Measurements from ENCODE around the gene ADGRG1. TPM values are rescaled to one million over a fixed set of nuclear protein-coding genes. Genes with fewer than 3 reads are reported as not detected.
"Not testable (repeated sequence)": the region's sequence is repeated elsewhere in the genome, so short reads cannot be mapped to it uniquely, and the experiment has no call there.

The ADGRG1 gene
- polyA plus RNA-seq, 4 donors = 4.1 to 158 (median 26.0) TPM

- 72 to 77% (median 75%) methylated on average over 7 of the region's 7 CpGs for WGBS, 3 donors
- H3K4me3 ChIP-seq (ENCODE audit: low read depth in 1 of 3, low read length in 3 of 3) = no peak overlapping the region
- no peak overlapping the region for H3K27ac ChIP-seq (ENCODE audit: low read depth in 1 of 3, low read length in 2 of 3)
- H3K9me3 ChIP-seq (ENCODE audit: control insufficient read depth in 2 of 2, insufficient read depth in 1 of 2, low read depth in 1 of 2, low read length in 1 of 2) = peaks cover 0 to 5% of the 10 kb centered on the region in 2 donors
- no peak for FAIRE-seq
- H3K36me3 ChIP-seq (ENCODE audit: control insufficient read depth in 3 of 3, insufficient read depth in 2 of 3, low read depth in 1 of 3, low read length in 3 of 3) = peaks cover 0 to 6% (median 0%) of the 10 kb centered on the region in 3 donors
- no peaks in the 10 kb centered on the region for H3K27me3 ChIP-seq (ENCODE audit: control insufficient read depth in 3 of 3, insufficient read depth in 3 of 3, low read length in 3 of 3)
- no peak for DNase-seq
- H3K4me1 ChIP-seq (ENCODE audit: control insufficient read depth in 3 of 3, insufficient read depth in 2 of 3, low read depth in 1 of 3, low read length in 2 of 3) = no peaks in the 10 kb centered on the region
These were observed 36.5 kb upstream of the ADGRG1 start for GRCh38 chr16:57591870-57592485.

DNA sequence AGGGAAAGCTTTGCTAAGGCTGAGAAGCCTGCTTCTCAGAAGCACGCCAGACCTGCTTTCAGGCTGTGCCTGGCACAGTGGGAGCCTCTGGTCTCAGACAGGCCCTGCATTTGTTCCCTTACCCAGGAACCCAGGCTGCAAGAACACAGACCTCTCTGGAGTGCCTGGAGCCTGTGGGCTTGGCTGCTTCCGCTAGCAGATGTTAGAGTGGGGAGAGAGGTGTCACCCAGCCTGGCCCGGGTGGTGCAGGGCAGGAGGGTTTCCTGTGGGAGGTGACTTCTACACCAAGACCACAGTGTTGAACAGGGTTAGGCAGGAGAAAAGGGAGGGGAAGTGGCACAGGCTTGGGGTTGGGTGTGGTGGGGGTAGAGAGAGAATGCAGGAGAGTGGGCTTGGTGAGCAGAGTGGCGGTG, 35.8 kb upstream of the ADGRG1 start:
- no peak for FAIRE-seq
- no peaks in the 10 kb centered on the region for H3K4me1 ChIP-seq (ENCODE audit: control insufficient read depth in 3 of 3, insufficient read depth in 2 of 3, low read depth in 1 of 3, low read length in 2 of 3)
- no peak overlapping the region for H3K27ac ChIP-seq (ENCODE audit: low read depth in 1 of 3, low read length in 2 of 3)
- DNase-seq = peak in 1 of 2 donors; percentile 55
- peaks cover 0 to 6% (median 0%) of the 10 kb centered on the region in 3 donors for H3K36me3 ChIP-seq (ENCODE audit: control insufficient read depth in 3 of 3, insufficient read depth in 2 of 3, low read depth in 1 of 3, low read length in 3 of 3)
- WGBS, 3 donors = 41 to 58% (median 53%) methylated on average over 4 of the region's 4 CpGs
- no peak overlapping the region for H3K4me3 ChIP-seq (ENCODE audit: low read depth in 1 of 3, low read length in 3 of 3)
- peaks cover 0 to 5% of the 10 kb centered on the region in 2 donors for H3K9me3 ChIP-seq (ENCODE audit: control insufficient read depth in 2 of 2, insufficient read depth in 1 of 2, low read depth in 1 of 2, low read length in 1 of 2)
- H3K27me3 ChIP-seq (ENCODE audit: control insufficient read depth in 3 of 3, insufficient read depth in 3 of 3, low read length in 3 of 3) = no peaks in the 10 kb centered on the region

DNA sequence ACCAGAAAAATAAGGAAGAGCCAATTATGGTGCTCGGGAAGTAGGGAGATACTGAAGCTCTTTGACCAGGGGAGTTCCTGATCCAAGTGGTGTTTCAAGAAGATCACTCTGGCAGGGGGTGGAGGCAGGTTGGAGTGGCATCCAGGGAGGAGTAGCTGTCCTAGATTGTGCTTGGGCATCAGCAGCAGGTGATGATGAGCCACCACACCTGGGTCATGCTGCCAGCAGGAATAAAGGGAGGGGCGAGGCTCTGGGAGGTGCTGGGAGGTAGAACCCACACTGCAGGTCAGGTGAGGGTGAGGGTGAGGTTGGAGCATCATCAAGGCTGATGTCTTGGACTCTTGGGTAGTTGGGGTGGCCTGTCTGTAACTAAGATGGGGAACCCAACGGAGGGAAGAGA, 35.4 kb upstream of the ADGRG1 start:
- Histone ChIP-seq H3K36me3 (ENCODE audit: control insufficient read depth in 3 of 3, insufficient read depth in 2 of 3, low read depth in 1 of 3, low read length in 3 of 3) (peaks cover 0 to 6% (median 0%) of the 10 kb centered on the region in 3 donors), H3K9me3 (ENCODE audit: control insufficient read depth in 2 of 2, insufficient read depth in 1 of 2, low read depth in 1 of 2, low read length in 1 of 2) (peaks cover 0 to 5% of the 10 kb centered on the region in 2 donors), H3K27me3 (ENCODE audit: control insufficient read depth in 3 of 3, insufficient read depth in 3 of 3, low read length in 3 of 3) (no peaks in the 10 kb centered on the region), H3K4me1 (ENCODE audit: control insufficient read depth in 3 of 3, insufficient read depth in 2 of 3, low read depth in 1 of 3, low read length in 2 of 3) (no peaks in the 10 kb centered on the region), H3K27ac (ENCODE audit: low read depth in 1 of 3, low read length in 2 of 3) (peak overlapping the region in 1 of 3 donors; percentile 29), H3K4me3 (ENCODE audit: low read depth in 1 of 3, low read length in 3 of 3) (no peak overlapping the region)
- FAIRE-seq = no peak
- 63 to 64% (median 64%) methylated on average over 3 of the region's 3 CpGs for WGBS, 3 donors
- no peak for DNase-seq

- Histone ChIP-seq H3K36me3 (ENCODE audit: control insufficient read depth in 3 of 3, insufficient read depth in 2 of 3, low read depth in 1 of 3, low read length in 3 of 3) (peaks cover 0 to 6% (median 0%) of the 10 kb centered on the region in 3 donors), H3K4me3 (ENCODE audit: low read depth in 1 of 3, low read length in 3 of 3) (no peak overlapping the region), H3K4me1 (ENCODE audit: control insufficient read depth in 3 of 3, insufficient read depth in 2 of 3, low read depth in 1 of 3, low read length in 2 of 3) (no peaks in the 10 kb centered on the region), H3K9me3 (ENCODE audit: control insufficient read depth in 2 of 2, insufficient read depth in 1 of 2, low read depth in 1 of 2, low read length in 1 of 2) (peaks cover 0 to 5% of the 10 kb centered on the region in 2 donors), H3K27me3 (ENCODE audit: control insufficient read depth in 3 of 3, insufficient read depth in 3 of 3, low read length in 3 of 3) (no peaks in the 10 kb centered on the region), H3K27ac (ENCODE audit: low read depth in 1 of 3, low read length in 2 of 3) (no peak overlapping the region)
- no peak for DNase-seq
- FAIRE-seq = no peak
- 90 to 96% (median 91%) methylated on average over 1 of the region's 1 CpG for WGBS, 3 donors
These were observed 34.4 kb upstream of the ADGRG1 start for GRCh38 chr16:57593990-57594389.

DNA sequence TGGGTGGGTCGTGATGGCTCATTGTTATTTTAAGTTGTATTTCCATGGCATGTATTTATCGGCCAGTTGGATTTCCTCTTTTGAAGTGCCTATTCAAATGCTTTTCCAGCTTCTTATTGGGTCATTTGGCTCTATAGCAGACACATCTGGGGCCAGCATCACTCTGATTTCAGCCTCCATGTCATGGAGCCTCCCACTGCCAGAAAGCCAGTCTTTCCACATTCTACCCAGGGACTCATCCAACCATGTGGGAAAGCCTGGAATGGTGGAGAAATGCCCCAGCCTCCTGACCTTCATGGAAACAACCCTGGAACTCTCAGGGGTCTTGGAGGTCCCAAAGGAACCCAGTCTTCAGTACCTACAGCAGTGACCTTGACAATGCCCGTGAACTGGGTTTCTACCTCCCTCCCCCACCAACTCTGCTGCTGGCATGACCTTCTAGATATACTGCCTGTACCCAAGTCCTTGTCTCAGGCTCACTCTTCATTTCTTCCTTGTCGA, 33.8 kb upstream of the ADGRG1 start:
- Histone ChIP-seq H3K9me3 (ENCODE audit: control insufficient read depth in 2 of 2, insufficient read depth in 1 of 2, low read depth in 1 of 2, low read length in 1 of 2) (peaks cover 0 to 5% of the 10 kb centered on the region in 2 donors), H3K27ac (ENCODE audit: low read depth in 1 of 3, low read length in 2 of 3) (no peak overlapping the region), H3K27me3 (ENCODE audit: control insufficient read depth in 3 of 3, insufficient read depth in 3 of 3, low read length in 3 of 3) (no peaks in the 10 kb centered on the region), H3K36me3 (ENCODE audit: control insufficient read depth in 3 of 3, insufficient read depth in 2 of 3, low read depth in 1 of 3, low read length in 3 of 3) (peaks cover 0 to 6% (median 0%) of the 10 kb centered on the region in 3 donors), H3K4me3 (ENCODE audit: low read depth in 1 of 3, low read length in 3 of 3) (no peak overlapping the region), H3K4me1 (ENCODE audit: control insufficient read depth in 3 of 3, insufficient read depth in 2 of 3, low read depth in 1 of 3, low read length in 2 of 3) (no peaks in the 10 kb centered on the region)
- no peak for FAIRE-seq
- no peak for DNase-seq
- WGBS, 3 donors = 72 to 80% (median 76%) methylated on average over 4 of the region's 4 CpGs

DNA sequence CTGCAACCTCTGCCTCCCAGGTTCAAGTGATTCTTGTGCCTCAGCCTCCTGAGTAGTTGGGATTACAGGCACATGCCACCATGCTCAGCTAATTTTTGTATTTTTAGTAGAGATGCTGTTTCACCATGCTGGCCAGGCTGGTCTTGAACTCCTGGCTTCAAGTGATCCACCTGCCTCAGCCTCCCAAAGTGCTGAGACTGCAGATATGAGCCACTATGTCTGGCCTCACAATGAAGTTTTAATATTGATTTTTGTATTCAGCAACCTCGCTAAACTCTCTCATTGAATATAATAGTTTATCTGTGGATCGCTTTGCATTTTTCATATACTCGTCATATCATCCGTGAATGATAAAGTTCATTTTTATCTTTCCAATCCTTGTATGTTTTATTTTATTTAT, 32.2 kb upstream of the ADGRG1 start:
- not testable (repeated sequence) for DNase-seq; H3K27me3 ChIP-seq (ENCODE audit: control insufficient read depth in 3 of 3, insufficient read depth in 3 of 3, low read length in 3 of 3); H3K9me3 ChIP-seq (ENCODE audit: control insufficient read depth in 2 of 2, insufficient read depth in 1 of 2, low read depth in 1 of 2, low read length in 1 of 2); FAIRE-seq; H3K27ac ChIP-seq (ENCODE audit: low read depth in 1 of 3, low read length in 2 of 3); H3K4me3 ChIP-seq (ENCODE audit: low read depth in 1 of 3, low read length in 3 of 3); H3K36me3 ChIP-seq (ENCODE audit: control insufficient read depth in 3 of 3, insufficient read depth in 2 of 3, low read depth in 1 of 3, low read length in 3 of 3); H3K4me1 ChIP-seq (ENCODE audit: control insufficient read depth in 3 of 3, insufficient read depth in 2 of 3, low read depth in 1 of 3, low read length in 2 of 3)
- WGBS, 3 donors = 82 to 94% (median 84%) methylated on average over 4 of the region's 4 CpGs

- DNase-seq (no peak), FAIRE-seq (no peak)
- Histone ChIP-seq H3K36me3 (ENCODE audit: control insufficient read depth in 3 of 3, insufficient read depth in 2 of 3, low read depth in 1 of 3, low read length in 3 of 3) (no peaks in the 10 kb centered on the region), H3K27ac (ENCODE audit: low read depth in 1 of 3, low read length in 2 of 3) (no peak overlapping the region), H3K27me3 (ENCODE audit: control insufficient read depth in 3 of 3, insufficient read depth in 3 of 3, low read length in 3 of 3) (no peaks in the 10 kb centered on the region), H3K9me3 (ENCODE audit: control insufficient read depth in 2 of 2, insufficient read depth in 1 of 2, low read depth in 1 of 2, low read length in 1 of 2) (peaks cover 0 to 5% of the 10 kb centered on the region in 2 donors), H3K4me1 (ENCODE audit: control insufficient read depth in 3 of 3, insufficient read depth in 2 of 3, low read depth in 1 of 3, low read length in 2 of 3) (peaks cover 0 to 5% (median 0%) of the 10 kb centered on the region in 3 donors), H3K4me3 (ENCODE audit: low read depth in 1 of 3, low read length in 3 of 3) (no peak overlapping the region)
These were observed 30.0 kb upstream of the ADGRG1 start for GRCh38 chr16:57598437-57598836.

DNA sequence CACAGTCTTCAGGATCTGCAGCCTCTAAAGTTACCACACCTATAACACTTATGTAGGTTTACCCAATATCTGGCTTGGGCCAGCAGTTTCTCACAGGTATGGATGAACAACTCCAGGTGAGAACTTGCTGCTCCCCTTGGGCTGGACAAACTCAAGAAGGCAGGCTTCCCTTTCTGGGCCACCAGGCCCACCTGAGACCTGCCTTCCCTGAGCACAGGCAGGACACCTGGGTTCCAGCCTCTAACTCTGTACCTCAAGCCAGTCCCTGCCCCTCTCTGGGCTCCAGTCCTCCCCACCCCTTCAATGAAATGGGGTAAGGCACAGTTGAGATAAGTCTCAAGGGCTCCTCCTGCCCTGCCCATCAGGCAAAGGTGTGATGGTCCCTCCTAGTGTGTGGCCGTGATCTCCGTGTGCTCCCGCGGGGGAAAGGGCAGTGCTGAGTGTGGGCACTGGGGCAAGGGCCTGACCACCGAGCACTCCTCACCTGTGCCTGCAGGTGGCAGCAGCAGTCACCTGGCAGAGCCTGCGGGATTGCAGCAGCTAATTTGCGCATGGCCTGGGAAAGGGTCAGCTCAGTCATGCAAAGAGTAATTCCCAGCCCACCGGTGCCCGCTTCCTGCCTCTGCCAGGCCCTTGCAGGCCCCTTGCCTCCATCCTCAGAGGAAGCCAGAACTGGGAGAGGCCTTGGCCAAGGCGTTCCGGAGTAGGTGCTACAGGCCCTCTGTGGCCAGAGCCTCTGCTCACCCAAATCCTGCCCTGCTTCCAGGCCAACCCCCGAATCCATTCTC, 28.2 kb upstream of the ADGRG1 start:
- H3K36me3 ChIP-seq (ENCODE audit: control insufficient read depth in 3 of 3, insufficient read depth in 2 of 3, low read depth in 1 of 3, low read length in 3 of 3) = no peaks in the 10 kb centered on the region
- H3K4me3 ChIP-seq (ENCODE audit: low read depth in 1 of 3, low read length in 3 of 3) = no peak overlapping the region
- WGBS, 3 donors = 8 to 21% (median 21%) methylated on average over 12 of the region's 12 CpGs
- peaks cover 0 to 5% of the 10 kb centered on the region in 2 donors for H3K9me3 ChIP-seq (ENCODE audit: control insufficient read depth in 2 of 2, insufficient read depth in 1 of 2, low read depth in 1 of 2, low read length in 1 of 2)
- FAIRE-seq (no peak), DNase-seq (peak; percentile 70 to 78)
- no peaks in the 10 kb centered on the region for H3K27me3 ChIP-seq (ENCODE audit: control insufficient read depth in 3 of 3, insufficient read depth in 3 of 3, low read length in 3 of 3)
- no peak overlapping the region for H3K27ac ChIP-seq (ENCODE audit: low read depth in 1 of 3, low read length in 2 of 3)
- H3K4me1 ChIP-seq (ENCODE audit: control insufficient read depth in 3 of 3, insufficient read depth in 2 of 3, low read depth in 1 of 3, low read length in 2 of 3) = peaks cover 0 to 5% (median 0%) of the 10 kb centered on the region in 3 donors
